KMS-11 (cell line): ENCODE data around the gene ACSF3.

Experiments used
- H2AFZ ChIP-seq: fragments of 200-600 bp; sonication (generic); 2 replicates; pipeline ENCODE4 v1.6.1; 2016; ENCODE audit warnings: antibody characterized with exemption, mixed run types, low read depth
- H3K27ac ChIP-seq: fragments of 200-600 bp; sonication (generic); 2 replicates; pipeline ENCODE4 v1.6.1; 2016; ENCODE audit warnings: mild to moderate bottlenecking, mixed run types
- H3K27me3 ChIP-seq: fragments of 200-600 bp; sonication (generic); 2 replicates; pipeline ENCODE4 v1.6.1; 2017; ENCODE audit warnings: mild to moderate bottlenecking, low read depth, mixed run types, moderate library complexity; ENCODE audit not compliant: insufficient read depth
- H3K36me3 ChIP-seq: fragments of 200-600 bp; sonication (generic); 2 replicates; pipeline ENCODE4 v1.6.1; 2017; ENCODE audit warnings: mild to moderate bottlenecking, mixed run types; ENCODE audit not compliant: insufficient read depth
- H3K4me1 ChIP-seq: fragments of 200-600 bp; sonication (generic); 2 replicates; pipeline ENCODE4 v1.6.1; 2016; ENCODE audit warnings: mild to moderate bottlenecking, low read depth, mixed run types; ENCODE audit not compliant: poor library complexity, severe bottlenecking
- H3K4me2 ChIP-seq: fragments of 200-600 bp; sonication (generic); 2 replicates; pipeline ENCODE4 v1.7.0; 2016; ENCODE audit warnings: mild to moderate bottlenecking, mixed run types
- H3K4me3 ChIP-seq: fragments of 200-600 bp; sonication (generic); IDR thresholded peaks from 2 replicates; pipeline ENCODE4 v1.6.1; 2017; ENCODE audit warnings: low read depth, low read length, mixed read lengths; ENCODE audit not compliant: insufficient read depth
- H3K79me2 ChIP-seq: fragments of 200-600 bp; sonication (generic); 2 replicates; pipeline ENCODE4 v1.6.1; 2016; ENCODE audit warnings: low read depth, mixed run types; ENCODE audit not compliant: insufficient read depth
- H3K9ac ChIP-seq: fragments of 200-600 bp; sonication (generic); 2 replicates; pipeline ENCODE4 v1.6.1; 2016; ENCODE audit warnings: mild to moderate bottlenecking, mixed run types
- H4K20me1 ChIP-seq: fragments of 200-600 bp; sonication (generic); 2 replicates; pipeline ENCODE4 v1.6.1; 2016; ENCODE audit warnings: mild to moderate bottlenecking, mixed run types; ENCODE audit not compliant: insufficient read depth
- TF ChIP-seq, protein P1 (sequence below): fragments of 200-600 bp; sonication (generic); conservative IDR thresholded peaks from 2 replicates; pipeline ENCODE4 v1.6.1; 2017; ENCODE audit warnings: low read depth, mild to moderate bottlenecking, antibody characterized with exemption, low read length, moderate library complexity, mixed read lengths

The ACSF3 gene

DNA sequence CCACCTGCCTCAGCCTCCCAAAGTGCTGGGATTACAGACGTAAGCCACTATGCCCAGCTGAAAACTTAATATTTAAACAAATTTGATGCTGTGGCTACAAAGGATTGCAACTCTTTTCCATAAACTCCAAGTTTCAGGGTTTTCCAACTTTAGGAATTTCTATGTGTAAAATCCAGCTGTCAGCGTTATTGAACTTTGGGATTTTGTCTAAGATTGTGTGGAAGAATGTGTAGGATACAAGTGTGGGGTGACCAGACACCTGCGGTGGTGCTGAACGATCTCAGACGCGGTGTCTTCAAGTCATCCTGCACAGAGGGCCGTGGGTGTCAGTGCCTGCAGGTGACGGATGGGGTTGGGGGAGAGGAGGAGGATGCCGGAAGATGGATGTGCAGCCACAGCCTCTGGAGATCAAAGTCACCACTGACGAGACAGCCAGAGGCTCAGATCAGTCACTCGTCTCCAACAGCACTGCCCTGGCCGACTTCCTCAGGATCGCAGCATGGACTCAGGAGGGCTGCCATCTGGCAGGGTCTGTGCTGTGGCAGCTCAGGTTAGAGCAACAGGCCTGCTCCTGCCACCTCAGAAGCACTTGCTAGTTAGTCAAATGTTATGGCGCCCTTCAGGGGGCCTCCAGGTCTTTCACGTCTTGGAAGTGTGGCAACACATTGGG is 13.0 kb downstream of the ACSF3 start:
- H3K4me1 ChIP-seq, result no peaks in the 10 kb centered on the region
- H3K79me2 ChIP-seq, result no peaks in the 10 kb centered on the region
- no peaks in the 10 kb centered on the region for H4K20me1 ChIP-seq
- TF ChIP-seq, protein P1, sequence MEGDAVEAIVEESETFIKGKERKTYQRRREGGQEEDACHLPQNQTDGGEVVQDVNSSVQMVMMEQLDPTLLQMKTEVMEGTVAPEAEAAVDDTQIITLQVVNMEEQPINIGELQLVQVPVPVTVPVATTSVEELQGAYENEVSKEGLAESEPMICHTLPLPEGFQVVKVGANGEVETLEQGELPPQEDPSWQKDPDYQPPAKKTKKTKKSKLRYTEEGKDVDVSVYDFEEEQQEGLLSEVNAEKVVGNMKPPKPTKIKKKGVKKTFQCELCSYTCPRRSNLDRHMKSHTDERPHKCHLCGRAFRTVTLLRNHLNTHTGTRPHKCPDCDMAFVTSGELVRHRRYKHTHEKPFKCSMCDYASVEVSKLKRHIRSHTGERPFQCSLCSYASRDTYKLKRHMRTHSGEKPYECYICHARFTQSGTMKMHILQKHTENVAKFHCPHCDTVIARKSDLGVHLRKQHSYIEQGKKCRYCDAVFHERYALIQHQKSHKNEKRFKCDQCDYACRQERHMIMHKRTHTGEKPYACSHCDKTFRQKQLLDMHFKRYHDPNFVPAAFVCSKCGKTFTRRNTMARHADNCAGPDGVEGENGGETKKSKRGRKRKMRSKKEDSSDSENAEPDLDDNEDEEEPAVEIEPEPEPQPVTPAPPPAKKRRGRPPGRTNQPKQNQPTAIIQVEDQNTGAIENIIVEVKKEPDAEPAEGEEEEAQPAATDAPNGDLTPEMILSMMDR, result no peak
- H3K4me3 ChIP-seq, result no peak overlapping the region
- H2AFZ ChIP-seq, result no peak overlapping the region
- no peak overlapping the region for H3K9ac ChIP-seq
- no peaks in the 10 kb centered on the region for H3K27me3 ChIP-seq
- no peak overlapping the region for H3K27ac ChIP-seq
- 0 out of 2 replicates have a peak, but pooled peaks cover under 1% of the 10 kb centered on the region for H3K36me3 ChIP-seq
- no peak overlapping the region for H3K4me2 ChIP-seq

DNA sequence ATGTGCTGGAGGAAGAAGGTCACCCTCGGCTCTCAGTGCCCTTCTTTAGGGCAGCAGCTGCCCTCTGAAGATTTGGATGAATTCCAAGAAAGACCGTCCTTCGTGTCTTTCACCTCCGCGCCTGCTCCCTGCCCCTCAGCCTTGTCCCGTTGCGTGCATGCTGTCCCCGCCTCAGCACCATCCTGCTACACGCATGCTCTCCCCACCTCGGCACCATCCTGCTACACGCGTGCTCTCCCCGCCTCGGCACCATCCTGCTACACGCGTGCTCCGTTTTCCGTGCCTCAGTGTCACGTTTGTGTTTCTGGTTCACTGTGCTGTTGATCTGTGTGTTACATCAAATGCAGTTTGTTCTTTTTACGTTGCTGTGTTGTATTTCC is 13.5 kb downstream of the ACSF3 start:
- no peaks in the 10 kb centered on the region for H3K36me3 ChIP-seq

DNA sequence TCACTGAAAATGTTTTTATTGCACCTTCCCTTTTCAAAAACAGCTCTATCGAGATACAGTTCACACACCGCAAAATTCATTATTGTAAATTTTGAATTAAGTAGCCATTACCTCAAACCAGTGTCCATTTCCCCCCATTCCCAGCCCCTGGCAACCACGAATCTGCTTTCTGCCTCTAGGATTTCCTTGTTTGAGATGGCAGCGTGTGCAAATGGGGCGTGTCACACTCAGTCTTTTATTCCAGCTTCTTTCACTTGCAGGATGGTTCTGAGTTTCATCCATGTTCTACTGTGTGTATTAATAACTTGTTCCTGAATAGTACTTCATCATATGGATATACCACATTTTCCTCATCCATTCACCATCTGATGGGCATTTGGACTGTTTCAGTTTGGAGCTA is 14.8 kb downstream of the ACSF3 start:
- Histone ChIP-seq H3K4me2 (no peak overlapping the region), H3K27ac (no peak overlapping the region), H3K4me1 (no peaks in the 10 kb centered on the region), H3K9ac (no peak overlapping the region), H4K20me1 (no peaks in the 10 kb centered on the region), H3K36me3 (no peaks in the 10 kb centered on the region), H3K4me3 (no peak overlapping the region), H3K79me2 (no peaks in the 10 kb centered on the region), H3K27me3 (no peaks in the 10 kb centered on the region), H2AFZ (no peak overlapping the region)
- TF ChIP-seq, protein P1, result no peak

More for the DNA sequence above, 13.5 kb downstream of the ACSF3 start:
- Histone ChIP-seq H4K20me1 (no peaks in the 10 kb centered on the region), H3K9ac (no peak overlapping the region), H3K4me2 (no peak overlapping the region), H3K4me3 (no peak overlapping the region), H3K27ac (no peak overlapping the region), H3K4me1 (no peaks in the 10 kb centered on the region), H2AFZ (no peak overlapping the region), H3K79me2 (no peaks in the 10 kb centered on the region), H3K27me3 (no peaks in the 10 kb centered on the region)
- TF ChIP-seq, protein P1, result no peak

DNA sequence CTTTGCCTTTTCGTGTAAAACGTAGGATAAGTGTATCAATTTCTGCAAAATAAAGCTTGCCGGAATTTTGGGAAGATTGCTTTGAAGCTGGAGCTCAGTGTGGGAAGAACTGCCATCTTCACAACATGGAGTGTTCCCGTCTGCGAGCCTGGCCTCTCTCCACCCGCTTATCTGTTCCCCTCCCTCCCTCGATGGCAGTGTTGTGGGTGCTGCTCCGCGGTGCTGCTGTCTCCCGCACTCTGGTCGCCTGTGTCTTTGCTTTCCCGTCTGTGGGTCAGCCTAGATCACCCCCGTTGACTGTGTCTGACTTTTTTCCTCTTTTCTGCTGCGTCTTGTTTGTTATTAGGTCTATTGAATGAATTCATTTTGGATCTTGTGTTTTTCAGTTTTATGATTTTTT is 17.0 kb downstream of the ACSF3 start:
- Histone ChIP-seq H2AFZ (no peak overlapping the region), H4K20me1 (no peaks in the 10 kb centered on the region), H3K4me3 (no peak overlapping the region), H3K4me2 (no peak overlapping the region), H3K4me1 (no peaks in the 10 kb centered on the region), H3K9ac (no peak overlapping the region), H3K27me3 (no peaks in the 10 kb centered on the region), H3K36me3 (no peaks in the 10 kb centered on the region), H3K79me2 (no peaks in the 10 kb centered on the region), H3K27ac (no peak overlapping the region)
- TF ChIP-seq, protein P1, result no peak
